Measurements from ENCODE around the gene DLGAP4.

DNA sequence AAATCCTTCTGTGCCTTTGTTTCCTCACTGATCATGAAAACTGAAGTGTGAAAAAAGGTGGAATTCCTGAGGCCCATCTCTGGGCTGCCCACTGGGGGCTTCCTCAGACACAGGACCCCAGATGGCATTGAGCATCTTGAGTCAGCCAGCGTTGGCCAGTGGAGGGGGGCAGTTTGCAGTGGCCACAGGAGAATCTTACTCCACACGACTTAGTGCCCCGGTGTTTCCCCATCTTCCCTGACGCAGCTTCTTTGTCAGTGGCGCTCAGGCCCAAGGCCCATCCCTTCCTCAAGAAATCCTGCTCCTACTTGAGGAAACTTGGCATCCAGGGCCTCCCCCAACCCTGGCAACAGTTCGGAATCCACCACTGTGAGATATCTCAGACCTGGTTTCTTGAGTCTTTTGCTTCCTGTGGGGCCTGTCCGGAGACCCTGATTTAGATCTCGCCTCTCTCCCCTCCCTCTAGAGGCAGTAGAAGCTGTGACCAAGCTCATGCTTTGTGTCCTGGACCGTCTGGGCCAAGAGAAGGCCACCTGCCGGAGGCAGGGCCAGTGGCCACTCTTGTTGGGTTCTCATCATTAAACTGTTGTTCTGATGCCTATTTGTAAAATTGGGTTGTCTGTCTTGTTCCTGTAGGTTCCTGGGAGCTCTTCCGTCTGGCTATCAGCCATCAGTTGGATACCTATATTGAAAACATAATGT lies 20.2 kb upstream of the DLGAP4 start:
- TF ChIP-seq CTCF (IDR thresholded peaks at IDR 0.05) (no peak), EP300 (IDR thresholded peaks at IDR 0.05; ENCODE audit: low read depth) (no peak), POLR2A (IDR thresholded peaks at IDR 0.05) (no peak), POLR2AphosphoS5 (IDR thresholded peaks at IDR 0.05) (no peak)
